CD14-positive monocyte (primary cell): Measurements from ENCODE around the gene CEMP1. TPM values are rescaled to one million over a fixed set of nuclear protein-coding genes. Genes with fewer than 3 reads are reported as not detected.

Experiments
- DNase-seq, 3 donors: peaks; one replicate each; pipeline ENCODE4 v3.0.0-alpha.2; 2011 to 2022
- H2AFZ ChIP-seq: 2 replicates; pipeline ENCODE4 v1.6.0; 2012; ENCODE audit warnings: mild to moderate bottlenecking, low read depth, low read length, inconsistent platforms; ENCODE audit not compliant: insufficient read depth, poor library complexity, severe bottlenecking
- H3K27ac ChIP-seq, 2 donors: 1 replicate in 1 of 2; 2 replicates in 1 of 2; pipeline ENCODE4 v1.5.1; 2012 to 2013; ENCODE audit warnings: low read length in 2 of 2, control low read depth in 1 of 2, inconsistent platforms in 1 of 2, low read depth in 1 of 2, mild to moderate bottlenecking in 1 of 2
- H3K27me3 ChIP-seq, 2 donors: one replicate each; pipeline versions ENCODE4 v1.6.0 to v1.6.1; 2011 to 2013; ENCODE audit warnings: low read length in 2 of 2; ENCODE audit not compliant: control insufficient read depth in 2 of 2, insufficient read depth in 2 of 2
- H3K36me3 ChIP-seq, 2 donors: replicated peaks in 1 of 2; 1 replicate in 1 of 2; 2 replicates in 1 of 2; pipeline versions ENCODE4 v1.5.1 to v1.6.1; 2012 to 2013; ENCODE audit warnings: low read length in 2 of 2, control low read depth in 1 of 2, inconsistent platforms in 1 of 2, mild to moderate bottlenecking in 1 of 2; ENCODE audit not compliant: insufficient read depth in 2 of 2, control insufficient read depth in 1 of 2
- H3K4me1 ChIP-seq, 2 donors: 1 replicate in 1 of 2; 2 replicates in 1 of 2; pipeline versions ENCODE4 v1.5.1 to v1.6.1; 2012 to 2013; ENCODE audit warnings: low read length in 2 of 2, control low read depth in 1 of 2, inconsistent platforms in 1 of 2, mild to moderate bottlenecking in 1 of 2, moderate library complexity in 1 of 2; ENCODE audit not compliant: insufficient read depth in 2 of 2, control insufficient read depth in 1 of 2
- H3K4me2 ChIP-seq: replicated peaks from 2 replicates; pipeline ENCODE3; 2012; ENCODE audit warnings: low read length, moderate library complexity, mild to moderate bottlenecking; ENCODE audit not compliant: poor library complexity, severe bottlenecking; ENCODE audit errors: extremely low read depth
- H3K4me3 ChIP-seq, 3 experiments: fragments of 200-600 bp in 1 of 3; sonication (generic) in 1 of 3; replicated peaks in 1 of 3; 1 replicate in 2 of 3; 2 replicates in 1 of 3; pipeline ENCODE4 v1.5.1; 2011 to 2013; ENCODE audit warnings: low read length in 3 of 3, mild to moderate bottlenecking in 3 of 3, control low read depth in 2 of 3, low read depth in 2 of 3, inconsistent platforms in 1 of 3, moderate library complexity in 1 of 3
- H3K79me2 ChIP-seq: 2 replicates; pipeline ENCODE4 v1.6.0; 2012; ENCODE audit warnings: mild to moderate bottlenecking, control low read depth, inconsistent platforms, low read length, moderate library complexity; ENCODE audit not compliant: insufficient read depth
- H3K9ac ChIP-seq: 2 replicates; pipeline ENCODE4 v1.6.0; 2017; ENCODE audit warnings: low read length, mild to moderate bottlenecking; ENCODE audit not compliant: insufficient read depth, poor library complexity, severe bottlenecking
- H3K9me3 ChIP-seq, 2 donors: replicated peaks in 1 of 2; 1 replicate in 1 of 2; 2 replicates in 1 of 2; pipeline versions ENCODE4 v1.5.1 to v1.6.1; 2012 to 2013; ENCODE audit warnings: low read length in 2 of 2, control low read depth in 1 of 2; ENCODE audit not compliant: control insufficient read depth in 1 of 2, insufficient read depth in 1 of 2
- H4K20me1 ChIP-seq: 2 replicates; pipeline ENCODE4 v1.6.0; 2012; ENCODE audit warnings: mild to moderate bottlenecking, low read length, control low read depth, moderate library complexity; ENCODE audit not compliant: insufficient read depth
- H3K27ac Mint-ChIP-seq, 7 donors: one replicate each; pipeline ENCODE4 v1.8.0; 2020; ENCODE audit warnings: mild to moderate bottlenecking in 7 of 7, mixed read lengths in 7 of 7, moderate library complexity in 6 of 7, inconsistent platforms in 2 of 7
- H3K27me3 Mint-ChIP-seq, 3 donors: one replicate each; pipeline ENCODE4 v1.8.0; 2021 to 2022; ENCODE audit warnings: low read depth in 3 of 3, mild to moderate bottlenecking in 3 of 3, mixed read lengths in 3 of 3, moderate library complexity in 3 of 3, inconsistent platforms in 1 of 3
- H3K36me3 Mint-ChIP-seq, 2 donors: one replicate each; pipeline ENCODE4 v1.8.0; 2020; ENCODE audit warnings: mixed read lengths in 2 of 2, inconsistent platforms in 1 of 2, mild to moderate bottlenecking in 1 of 2
- H3K4me1 Mint-ChIP-seq: one replicate; pipeline ENCODE4 v1.8.0; 2020; ENCODE audit warnings: mild to moderate bottlenecking, mixed read lengths
- H3K4me3 Mint-ChIP-seq, 2 donors: one replicate each; pipeline ENCODE4 v1.8.0; 2020; ENCODE audit warnings: mild to moderate bottlenecking in 2 of 2, mixed read lengths in 2 of 2, moderate library complexity in 1 of 2
- H3K9me3 Mint-ChIP-seq, 7 donors: one replicate each; pipeline ENCODE4 v1.8.0; 2020 to 2022; ENCODE audit warnings: mixed read lengths in 7 of 7, mild to moderate bottlenecking in 6 of 7, moderate library complexity in 6 of 7, inconsistent platforms in 2 of 7
- CTCF ChIP-seq: fragments of 200-600 bp; IDR thresholded peaks from one replicate; pipeline ENCODE4 v1.8.0; 2022; ENCODE audit warnings: antibody characterized with exemption, mild to moderate bottlenecking
- WGBS: methylation state at CpG from one replicate; pipeline ENCODE4 v1.1.5; 2013; ENCODE audit warnings: missing lambda C conversion rate; ENCODE audit not compliant: insufficient coverage; 5-methylcytosine and 5-hydroxymethylcytosine counted together
- intact Hi-C, 2 donors: fragments of 100-400 bp; cut with micrococcal nuclease; formaldehyde crosslinking; loops; one replicate each; pipeline versions ENCODE4 v1.15.0 to v1.15.1; 2023
- polyA plus RNA-seq, 3 donors: library from polyadenylated mRNA; depleted of rRNA in 1 of 3; unstranded in 2 of 3; stranded (reverse) in 1 of 3; fragments of 300-500 nt in 2 of 3; fragments of >200 nt in 1 of 3; fragmentation: Illumina TruSeq in 2 of 3; gene quantifications; 1 replicate in 2 of 3; 2 replicates in 1 of 3; pipeline ENCODE4 v1.2.3, GENCODE V29; 2012 to 2021

The CEMP1 gene
- polyA plus RNA-seq, 3 donors: 0.12 to 0.56 TPM; not detected in 1

DNA sequence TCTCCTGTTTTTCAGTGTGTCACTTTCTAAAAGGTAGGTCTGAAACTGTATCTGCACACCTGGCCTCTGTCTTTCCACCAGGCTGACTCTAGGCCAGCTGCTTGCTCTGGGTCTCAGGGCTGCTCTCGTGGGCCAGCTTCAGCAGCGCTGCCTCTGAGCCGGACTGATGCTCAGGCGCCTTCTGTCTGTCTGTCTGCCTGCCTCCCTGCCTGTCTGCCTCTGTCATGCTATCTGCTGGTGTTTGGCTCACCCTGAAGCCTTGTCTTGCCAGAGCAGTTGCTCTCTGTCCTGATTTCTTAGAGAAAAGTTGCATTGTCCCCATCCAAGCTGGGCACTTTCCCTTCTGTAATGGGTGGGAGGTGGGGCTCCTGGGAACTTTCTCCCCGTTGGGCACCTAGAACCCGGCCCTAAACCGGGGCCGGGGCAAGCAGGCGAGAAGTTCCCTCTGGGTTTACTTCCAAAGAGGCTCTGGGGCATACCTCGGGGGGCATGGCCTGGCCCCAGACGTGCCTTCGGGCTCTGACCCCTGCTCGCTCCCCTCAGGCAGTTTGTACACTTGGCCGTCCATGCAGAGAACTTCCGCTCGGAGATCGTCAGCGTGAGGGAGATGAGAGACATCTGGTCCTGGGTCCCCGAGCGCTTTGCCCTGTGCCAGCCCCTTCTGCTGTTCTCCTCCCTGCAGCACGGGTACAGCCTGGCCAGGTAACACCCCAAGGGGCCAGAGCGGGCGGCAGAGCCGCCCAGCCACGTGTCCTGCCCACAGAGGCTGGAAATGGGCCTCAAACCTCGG lies 33.3 kb downstream of the CEMP1 start:
- peaks cover 23 to 34% of the 10 kb centered on the region in 2 donors for H3K36me3 ChIP-seq
- no peak overlapping the region for H3K4me3 ChIP-seq
- H3K9me3 ChIP-seq: no peaks in the 10 kb centered on the region
- WGBS: 91% methylated on average over 26 of the region's 26 CpGs
- H3K4me1 Mint-ChIP-seq: peaks cover 19% of the 10 kb centered on the region
- H3K27ac Mint-ChIP-seq: no peak overlapping the region
- H4K20me1 ChIP-seq: peaks cover 5% of the 10 kb centered on the region
- H3K27ac ChIP-seq: no peak overlapping the region
- DNase-seq: no peak
- intact Hi-C loops: no loop called here
- H3K9ac ChIP-seq: no peak overlapping the region
- H3K9me3 Mint-ChIP-seq: peaks cover 0 to 5% (median 2%) of the 10 kb centered on the region in 7 donors
- H3K36me3 Mint-ChIP-seq: peaks cover 23 to 40% of the 10 kb centered on the region in 2 donors
- H3K4me1 ChIP-seq: peaks cover 24 to 27% of the 10 kb centered on the region in 2 donors
- H3K79me2 ChIP-seq: peaks cover 10% of the 10 kb centered on the region
- no peaks in the 10 kb centered on the region for H3K27me3 ChIP-seq
- no peak for TF ChIP-seq CTCF
- no peak overlapping the region for H2AFZ ChIP-seq
- no peaks in the 10 kb centered on the region for H3K27me3 Mint-ChIP-seq
- no peak overlapping the region for H3K4me2 ChIP-seq
- no peak overlapping the region for H3K4me3 Mint-ChIP-seq

DNA sequence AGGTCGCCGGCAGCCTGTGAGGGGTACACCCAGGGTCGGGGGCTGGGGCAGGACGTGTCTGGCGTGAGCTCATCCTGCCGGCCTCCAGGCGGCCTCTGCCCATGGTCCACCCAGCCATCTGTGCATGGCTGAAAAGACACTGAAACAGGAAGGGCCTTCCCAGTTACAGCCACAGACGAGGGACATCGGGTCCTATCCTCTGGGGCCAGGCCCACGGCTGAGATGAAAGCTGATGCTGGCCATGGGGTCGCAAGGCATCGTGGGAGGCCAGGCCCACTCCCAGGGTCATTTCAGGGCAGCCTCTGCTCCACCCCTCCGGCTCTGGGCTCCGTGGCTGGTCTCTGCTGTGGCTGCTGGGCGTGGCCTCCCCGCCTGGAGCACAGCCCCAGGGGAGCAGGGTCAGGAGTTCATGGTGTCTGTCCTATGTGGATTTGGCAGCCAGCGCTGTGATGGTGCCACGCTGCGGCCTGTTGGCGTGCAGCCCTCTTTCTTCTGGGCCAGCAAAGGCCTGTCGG lies 34.0 kb downstream of the CEMP1 start:
- H2AFZ ChIP-seq: no peak overlapping the region
- Mint-ChIP-seq H3K36me3 (peaks cover 23 to 45% of the 10 kb centered on the region in 2 donors), H3K27ac (no peak overlapping the region), H3K27me3 (no peaks in the 10 kb centered on the region), H3K4me3 (no peak overlapping the region), H3K9me3 (peaks cover 0 to 5% (median 2%) of the 10 kb centered on the region in 7 donors), H3K4me1 (peaks cover 13% of the 10 kb centered on the region)
- H3K4me2 ChIP-seq: no peak overlapping the region
- peaks cover 10% of the 10 kb centered on the region for H3K79me2 ChIP-seq
- no peak overlapping the region for H3K9ac ChIP-seq
- H3K27me3 ChIP-seq: no peaks in the 10 kb centered on the region
- no peaks in the 10 kb centered on the region for H3K9me3 ChIP-seq
- peaks cover 17 to 20% of the 10 kb centered on the region in 2 donors for H3K4me1 ChIP-seq
- no peak overlapping the region for H3K4me3 ChIP-seq
- H3K27ac ChIP-seq: no peak overlapping the region
- peaks cover 23 to 34% of the 10 kb centered on the region in 2 donors for H3K36me3 ChIP-seq
- H4K20me1 ChIP-seq: peaks cover 5% of the 10 kb centered on the region
- TF ChIP-seq CTCF: no peak
- intact Hi-C loops: no loop called here
- DNase-seq: no peak
- WGBS: 94% methylated on average over 17 of the region's 21 CpGs
